Activated T-cell treated with anti-CD3 and anti-CD28 coated beads for 1 hour (primary cell): ENCODE results near the gene KCTD19.
A peak's percentile ranks its signal among the peaks of the same experiment; 100 is the strongest.
"Not testable (repeated sequence)": the region's sequence is repeated elsewhere in the genome, so short reads cannot be mapped to it uniquely, and the experiment has no call there.

Experiments used
- DNase-seq: peaks from one replicate; pipeline ENCODE4 v3.0.0-alpha.2; 2020; ENCODE audit warnings: low read depth

The KCTD19 gene

DNA sequence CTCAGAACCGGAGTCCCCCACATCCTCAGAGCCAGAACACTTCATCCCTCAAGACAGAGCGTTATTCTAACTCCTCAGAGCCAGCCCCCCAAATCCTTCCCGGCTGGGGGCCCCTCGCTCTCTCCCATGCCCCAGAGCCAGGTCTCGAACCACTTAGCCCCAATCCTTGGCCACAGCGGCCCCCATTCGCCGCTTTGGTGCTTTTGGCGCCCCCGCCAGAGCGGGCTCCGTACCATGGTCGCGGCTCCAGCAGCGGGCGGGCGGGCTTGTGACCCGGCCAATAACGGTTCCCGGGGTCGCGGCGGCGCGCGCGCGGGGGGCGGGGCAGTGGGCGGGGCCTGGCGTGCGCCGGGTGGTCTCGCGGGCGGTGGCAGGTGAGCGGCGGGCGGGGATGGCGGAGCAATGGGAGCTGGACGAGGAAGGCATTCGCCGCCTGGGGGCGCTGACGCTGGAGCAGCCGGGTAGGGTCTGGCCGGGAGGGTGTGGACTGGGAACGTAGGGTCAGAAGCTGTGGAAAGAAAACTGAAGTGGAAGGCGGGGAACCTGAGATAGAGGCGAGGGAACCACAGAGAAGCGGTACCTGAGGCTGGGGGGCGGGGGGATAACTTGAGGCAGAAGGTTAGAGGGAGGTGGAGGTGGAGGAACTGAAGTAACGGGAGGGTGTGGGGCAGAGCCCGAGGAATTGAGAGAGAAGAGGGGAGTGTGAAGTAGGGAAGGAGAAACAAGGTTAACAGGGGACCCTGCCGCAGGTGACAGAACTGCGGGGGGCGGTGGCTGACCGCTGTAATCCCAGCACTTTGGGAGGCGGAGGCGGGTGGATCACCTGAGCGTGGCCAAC lies at the start of gene KCTD19, which contains the start of gene LRRC36:
TSS of gene KCTD19 (minus strand) at position 270 of the 838 bp plus-strand sequence. CDS start at position 236, 34 bp downstream.
TSS of gene LRRC36 (plus strand) at position 344 of the 838 bp plus-strand sequence. CDS start at position 392, 48 bp downstream.
- DNase-seq: peak; percentile 44

DNA sequence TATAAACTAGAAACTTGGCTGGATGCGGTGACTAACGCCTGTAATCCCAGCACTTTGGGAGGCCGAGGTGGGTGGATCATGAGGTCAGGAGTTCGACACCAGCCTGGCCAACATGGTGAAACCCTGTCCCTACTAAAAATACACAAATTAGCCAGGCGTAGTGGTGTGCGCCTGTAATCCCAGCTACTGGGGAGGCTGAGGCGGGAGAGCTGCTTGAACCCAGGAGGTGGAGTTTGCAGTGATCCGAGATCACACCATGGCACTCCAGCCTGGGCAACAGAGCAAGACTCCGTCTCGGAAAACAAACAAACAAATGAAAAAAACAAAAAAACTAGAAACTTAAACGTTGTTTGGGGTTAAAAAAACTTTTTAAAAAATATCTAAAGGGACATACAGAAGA lies 49.5 kb upstream of the KCTD19 start:
- DNase-seq: not testable (repeated sequence)

DNA sequence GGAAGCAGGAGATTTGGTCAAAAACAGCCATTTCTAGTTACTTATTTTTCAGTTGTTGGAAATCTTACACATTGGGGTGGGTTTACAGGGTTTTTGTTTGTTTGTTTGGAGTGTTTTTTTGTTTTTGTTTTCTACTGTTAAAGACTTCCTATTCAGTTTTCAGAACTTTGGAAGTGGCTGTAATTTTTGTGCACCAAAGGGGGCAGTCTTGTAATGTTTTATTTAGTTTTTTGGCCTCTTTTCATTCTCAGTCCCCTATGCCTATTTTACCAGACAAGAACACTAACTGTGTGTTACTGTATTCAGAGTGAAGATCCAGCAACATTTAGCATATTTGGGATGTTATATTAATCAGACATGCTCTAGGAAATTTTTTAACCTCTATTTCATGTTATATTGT lies 46.1 kb upstream of the KCTD19 start:
- DNase-seq: no peak

DNA sequence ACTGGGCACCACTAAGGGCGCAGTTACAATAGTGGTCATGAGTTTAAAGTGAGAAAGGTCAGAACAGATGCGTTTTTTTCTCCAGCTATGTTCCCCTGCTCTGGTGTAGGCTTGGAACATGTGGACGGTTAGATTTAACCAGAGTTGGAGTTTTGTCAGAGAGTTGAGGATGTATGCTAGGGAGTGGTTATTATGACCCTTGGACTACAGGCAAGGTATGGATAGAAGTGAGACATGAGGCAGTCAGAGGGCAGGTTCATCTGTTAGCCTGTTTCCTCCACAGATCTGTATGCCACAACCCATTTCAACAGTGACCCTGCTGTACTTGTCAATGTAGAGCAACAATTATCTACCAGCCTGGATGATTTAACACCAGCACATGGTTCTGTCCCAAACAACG lies 44.1 kb upstream of the KCTD19 start:
- DNase-seq: no peak

DNA sequence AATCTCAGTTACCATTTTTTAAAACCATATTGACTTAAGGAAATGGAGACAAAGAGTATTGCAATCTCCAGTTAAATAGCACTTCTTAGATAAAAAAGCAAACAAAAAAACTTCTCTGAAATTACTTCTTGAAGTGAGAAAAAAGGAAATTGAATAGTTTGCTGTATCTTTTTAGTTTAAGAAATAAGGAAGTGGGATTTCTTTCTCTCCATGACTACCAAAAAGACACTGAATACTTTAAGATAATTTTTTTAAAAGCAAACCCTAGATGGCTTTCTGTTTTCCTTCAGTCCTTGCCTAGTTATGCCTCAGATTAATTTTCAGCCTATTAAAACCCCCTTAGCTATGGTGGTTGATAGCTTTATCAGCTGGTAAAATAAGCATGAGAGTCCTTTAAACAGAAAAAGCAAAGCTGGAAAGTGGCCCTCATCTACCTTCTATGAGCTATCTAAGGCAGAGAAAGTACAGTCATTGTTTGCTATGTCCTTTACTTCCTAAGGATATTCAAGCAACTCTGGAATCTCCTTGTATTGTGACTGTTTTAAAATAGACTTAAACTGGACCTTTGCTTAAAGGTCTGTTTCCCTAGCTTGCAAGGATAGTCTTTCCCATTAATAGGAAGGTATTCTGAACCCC lies 38.2 kb upstream of the KCTD19 start:
- DNase-seq: no peak

DNA sequence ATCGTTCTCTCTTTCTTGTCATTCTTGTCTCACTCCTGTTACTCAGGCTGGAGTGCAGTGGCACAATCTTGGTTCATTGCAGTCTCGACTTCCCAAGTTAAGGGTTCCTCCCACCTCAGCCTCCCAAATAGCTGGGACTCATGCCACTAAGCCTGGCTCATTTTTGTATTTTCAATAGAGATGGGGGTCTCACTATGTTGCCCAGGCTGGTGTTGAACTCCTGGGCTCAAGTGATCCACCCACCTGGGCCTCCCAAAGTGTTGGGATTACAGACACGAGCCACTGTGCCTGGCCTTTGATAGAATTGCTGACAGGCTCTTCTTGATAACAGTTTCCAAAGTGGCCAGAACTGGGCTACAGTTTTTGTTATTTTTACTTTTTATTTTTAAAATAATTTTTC lies 34.5 kb upstream of the KCTD19 start:
- no peak for DNase-seq

DNA sequence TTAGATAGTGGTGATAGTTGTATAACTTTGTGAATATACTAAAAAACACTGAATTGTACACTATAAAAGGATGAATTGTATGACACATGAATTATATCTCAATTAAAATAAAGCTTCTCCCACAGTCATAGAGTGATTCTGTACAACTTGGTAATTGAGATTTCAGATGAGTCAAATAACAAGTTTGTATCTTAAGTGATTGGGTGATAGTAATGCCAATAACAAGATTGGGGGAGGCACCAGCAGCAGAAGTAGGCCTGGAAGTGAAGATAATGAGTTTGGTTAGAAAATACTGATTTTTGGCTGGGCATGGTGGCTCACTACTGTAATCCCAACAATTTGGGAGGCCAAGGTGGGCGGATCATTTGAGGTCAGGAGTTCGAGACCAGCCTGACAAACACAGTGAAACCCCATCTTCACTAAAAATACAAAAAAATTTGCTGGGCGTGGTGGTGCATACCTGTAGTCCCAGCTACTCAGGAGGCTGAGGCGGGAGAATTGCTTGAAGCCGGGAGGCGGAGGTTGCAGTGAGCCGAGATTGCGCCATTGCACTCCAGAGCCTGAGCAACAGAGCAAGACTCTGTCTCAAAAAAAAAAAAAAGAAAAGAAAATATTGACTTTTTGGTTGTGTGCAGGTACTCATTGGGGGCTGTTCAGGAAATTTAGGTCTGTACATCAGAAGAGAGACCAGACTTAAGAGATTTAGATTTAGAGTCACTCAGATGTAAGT lies 33.2 kb upstream of the KCTD19 start:
- not testable (repeated sequence) for DNase-seq

DNA sequence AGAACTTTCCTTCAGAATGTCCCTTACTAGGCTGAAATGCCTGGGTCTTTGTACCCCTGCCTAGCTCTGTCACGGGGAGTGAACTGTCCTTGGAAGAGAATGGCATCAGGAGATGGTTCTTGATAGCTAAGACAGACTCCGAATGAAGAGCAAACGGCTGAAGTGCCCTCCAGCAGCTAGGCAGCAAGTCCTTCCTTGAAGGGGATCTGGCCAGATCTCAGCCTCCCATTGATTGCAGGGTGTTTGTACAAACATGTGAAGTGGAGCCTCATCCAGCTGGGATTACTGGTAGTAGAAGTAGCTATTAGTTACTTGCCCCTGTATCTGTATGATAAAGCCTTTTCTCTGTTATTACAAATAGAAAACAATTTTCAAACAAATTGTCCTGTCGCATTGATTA lies 31.0 kb upstream of the KCTD19 start:
- DNase-seq: no peak

DNA sequence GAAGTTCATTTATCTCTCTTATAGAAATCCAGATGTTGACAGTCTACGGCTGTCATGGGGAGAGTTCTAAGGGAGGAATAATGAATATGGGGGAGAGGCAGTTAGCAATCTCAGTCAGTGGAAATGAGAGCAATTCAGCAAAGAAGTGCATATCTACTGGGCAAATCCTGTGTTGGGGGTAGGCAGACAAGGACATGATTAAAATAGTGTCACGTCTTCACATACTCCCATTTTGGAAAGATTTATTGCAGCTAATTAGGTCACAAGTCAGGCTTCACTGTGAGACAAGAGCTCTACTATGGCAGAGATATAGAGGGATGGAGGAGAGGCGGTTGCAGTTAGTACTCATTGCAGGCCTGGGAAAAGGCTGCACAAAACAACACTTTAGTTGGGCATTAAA lies 29.9 kb upstream of the KCTD19 start:
- DNase-seq: no peak

DNA sequence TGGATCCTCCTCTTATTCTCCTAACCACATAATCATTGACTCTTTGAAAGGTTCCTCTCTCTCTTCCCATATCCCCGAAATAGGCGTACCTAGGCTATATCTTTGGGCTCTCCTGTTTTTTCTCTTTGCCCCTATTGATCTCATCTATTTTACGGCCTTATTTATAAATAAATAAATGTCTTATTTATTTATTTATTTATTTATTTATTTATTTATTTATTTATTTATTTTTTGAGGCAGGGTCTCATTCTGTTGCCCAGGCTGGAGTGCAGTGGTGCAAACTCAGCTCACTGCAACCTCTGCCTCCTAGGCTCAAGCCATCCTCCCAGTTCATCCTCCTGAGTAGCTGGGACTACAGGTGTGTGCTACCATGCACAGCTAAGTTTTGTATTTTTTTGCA lies 25.9 kb upstream of the KCTD19 start:
- not testable (repeated sequence) for DNase-seq

DNA sequence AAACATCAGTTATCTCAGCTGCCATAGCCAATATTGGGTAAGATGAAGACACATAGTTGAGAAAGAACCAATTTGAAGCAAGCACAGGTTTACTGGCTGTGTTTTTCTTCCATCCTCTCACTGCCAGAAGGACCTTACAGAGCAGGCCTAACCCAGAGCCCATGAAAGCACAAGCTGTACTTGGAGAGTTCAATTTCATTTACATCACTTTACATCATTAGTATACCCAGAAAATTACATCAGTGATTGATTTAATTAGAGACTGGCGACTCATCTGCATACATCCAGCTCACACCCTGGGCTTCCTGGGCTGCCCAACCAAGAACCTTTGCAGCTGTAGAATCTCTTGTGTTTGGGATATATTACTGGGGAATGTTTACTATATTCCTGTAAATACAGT lies 23.8 kb upstream of the KCTD19 start:
- DNase-seq: no peak

DNA sequence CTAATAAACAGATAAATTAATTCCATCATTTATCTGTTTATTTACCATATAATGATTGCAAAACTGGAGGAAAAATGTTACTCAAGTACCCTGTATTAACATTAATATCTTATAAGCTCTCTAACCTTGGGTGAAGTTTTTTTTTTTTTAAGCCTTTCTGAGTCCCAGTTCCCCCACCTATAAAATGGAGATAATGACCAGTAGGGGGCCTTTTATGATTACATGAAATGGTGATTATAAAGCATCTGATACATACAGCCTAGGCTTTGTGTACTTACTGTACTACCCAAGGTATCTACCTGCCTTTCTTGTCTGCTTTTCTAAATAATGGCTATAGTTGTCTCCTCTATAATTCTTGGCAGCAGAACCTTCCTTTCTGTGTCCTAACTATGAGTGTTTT lies 22.6 kb upstream of the KCTD19 start:
- no peak for DNase-seq

DNA sequence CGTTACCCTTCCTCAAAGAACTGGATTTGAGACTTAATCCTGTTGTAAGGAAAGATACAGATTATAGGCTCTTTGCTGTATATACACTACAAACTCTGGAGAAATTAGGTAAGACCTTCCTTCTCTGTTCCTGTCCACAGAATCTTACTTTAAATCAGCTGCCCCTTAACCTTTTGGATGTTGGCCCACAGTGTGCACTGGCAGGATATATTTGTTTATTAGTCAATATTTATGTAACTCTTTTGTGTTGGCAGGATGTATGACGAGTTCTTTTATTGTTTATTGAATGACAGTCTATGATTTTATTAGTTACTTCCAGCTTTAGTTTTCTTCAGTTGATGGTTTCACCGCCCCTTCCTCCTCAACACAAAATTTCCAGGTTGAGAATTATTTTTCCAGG lies 19.8 kb upstream of the KCTD19 start:
- no peak for DNase-seq

DNA sequence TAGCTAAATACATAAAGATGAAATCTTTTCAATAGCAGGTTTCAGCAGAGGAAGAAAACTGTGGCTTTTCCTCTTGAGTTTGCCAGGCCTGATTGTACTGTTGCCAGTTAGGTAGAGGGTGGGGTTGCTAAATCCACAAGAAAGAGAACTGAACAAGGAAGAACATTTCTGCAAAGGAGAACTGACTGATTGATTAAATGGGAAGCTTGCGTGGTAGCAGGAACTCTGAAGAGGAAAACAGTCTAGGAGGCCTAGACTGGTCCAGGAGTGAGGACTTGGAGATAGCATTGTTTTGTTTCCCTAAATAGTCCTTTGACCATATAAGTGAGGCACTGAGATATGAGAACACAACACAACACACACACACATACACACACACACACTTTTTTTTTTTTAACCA lies 18.9 kb upstream of the KCTD19 start:
- DNase-seq: no peak

DNA sequence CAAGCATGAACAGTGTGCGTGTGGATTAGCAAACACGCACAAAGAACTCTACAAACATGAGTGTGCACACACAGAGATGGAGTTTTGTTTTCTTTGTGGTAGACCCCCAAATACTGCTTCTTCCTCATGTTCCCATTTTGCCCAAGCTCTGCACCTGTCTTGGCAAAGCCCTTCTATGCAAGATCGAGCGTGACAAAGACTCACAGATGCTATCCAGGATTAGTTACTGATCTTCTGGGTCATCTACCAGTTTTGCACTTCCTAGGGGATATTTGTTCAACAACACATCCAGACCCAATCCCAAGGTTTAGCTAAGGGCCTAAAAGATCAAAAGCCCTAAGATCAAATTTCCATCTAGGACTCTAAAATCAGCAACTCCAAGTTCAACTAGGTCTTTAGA lies 16.1 kb upstream of the KCTD19 start:
- no peak for DNase-seq

DNA sequence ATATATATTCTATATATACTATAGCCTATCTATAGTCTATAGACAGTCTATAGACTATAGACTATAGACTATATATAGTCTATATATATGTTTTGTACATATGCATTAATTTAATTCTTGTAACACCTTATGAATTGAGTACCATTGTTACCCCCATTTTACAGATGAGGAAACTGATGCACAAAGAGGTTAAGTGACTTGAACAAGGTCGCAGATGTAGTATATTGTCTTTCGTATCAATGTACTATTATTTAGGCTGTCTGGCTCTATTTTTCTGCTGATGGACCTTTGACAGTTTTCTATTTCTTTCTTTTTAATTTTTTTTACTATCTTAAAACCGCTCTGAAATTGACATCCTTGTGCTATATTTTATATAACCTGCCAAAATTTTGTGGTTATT lies 14.7 kb upstream of the KCTD19 start:
- DNase-seq: no peak

DNA sequence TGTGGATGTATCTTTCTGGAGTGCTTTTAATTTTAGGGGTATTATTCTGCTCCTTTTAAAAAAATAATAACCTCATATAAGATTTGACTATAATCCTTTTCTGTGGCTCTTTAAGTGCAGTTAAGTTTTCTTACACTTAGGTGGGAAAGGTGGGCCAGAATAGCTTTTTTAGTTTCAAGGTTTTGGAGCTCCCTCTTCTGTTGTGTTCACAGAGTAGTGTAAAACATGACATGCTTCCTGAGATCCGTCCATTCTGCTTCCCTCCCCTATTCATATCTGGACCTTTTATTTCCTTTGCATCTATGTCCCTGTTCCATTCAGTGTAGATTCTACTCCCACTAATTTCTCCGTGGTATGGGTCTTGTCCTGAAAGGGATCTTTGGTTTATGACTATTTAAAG lies 12.9 kb upstream of the KCTD19 start:
- no peak for DNase-seq

DNA sequence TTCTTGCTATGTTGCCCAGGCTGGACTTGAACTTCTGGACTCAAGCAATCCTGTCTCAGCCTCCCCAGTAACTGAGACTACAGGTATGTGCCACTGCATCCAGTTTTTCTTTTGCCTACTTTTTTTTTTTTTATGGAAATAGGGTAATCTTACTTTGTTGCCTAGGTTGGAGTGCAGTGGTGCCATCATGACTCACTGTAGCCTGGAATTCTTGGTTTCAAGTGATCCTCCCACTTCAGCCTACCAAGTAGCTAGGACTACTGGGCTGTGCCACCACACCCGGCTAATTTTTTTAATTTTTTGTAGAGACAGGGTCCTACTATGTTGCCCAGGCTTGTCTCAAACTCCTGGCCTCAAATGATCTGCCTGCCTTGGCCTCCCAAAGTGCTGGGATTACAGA lies 10.1 kb upstream of the KCTD19 start:
- no peak for DNase-seq

DNA sequence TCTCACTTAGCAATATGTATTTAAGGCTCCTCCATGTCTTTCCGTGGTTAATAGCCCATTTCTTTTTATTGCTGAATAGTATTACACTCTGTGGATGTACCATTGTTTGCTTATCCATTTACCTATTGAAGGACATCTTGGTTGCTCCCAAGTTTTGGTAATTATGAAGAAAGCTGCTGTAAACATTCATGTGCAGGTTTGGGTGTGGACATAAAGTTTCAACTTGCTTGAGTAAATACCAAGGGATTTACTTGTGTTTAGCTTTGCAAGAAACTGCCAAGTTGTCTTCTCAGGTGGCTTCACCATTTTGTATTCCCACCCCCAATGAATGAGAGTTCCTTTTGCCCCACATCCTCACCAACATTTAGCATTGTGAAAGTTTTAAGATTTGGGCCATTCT lies 9.6 kb upstream of the KCTD19 start:
- no peak for DNase-seq

DNA sequence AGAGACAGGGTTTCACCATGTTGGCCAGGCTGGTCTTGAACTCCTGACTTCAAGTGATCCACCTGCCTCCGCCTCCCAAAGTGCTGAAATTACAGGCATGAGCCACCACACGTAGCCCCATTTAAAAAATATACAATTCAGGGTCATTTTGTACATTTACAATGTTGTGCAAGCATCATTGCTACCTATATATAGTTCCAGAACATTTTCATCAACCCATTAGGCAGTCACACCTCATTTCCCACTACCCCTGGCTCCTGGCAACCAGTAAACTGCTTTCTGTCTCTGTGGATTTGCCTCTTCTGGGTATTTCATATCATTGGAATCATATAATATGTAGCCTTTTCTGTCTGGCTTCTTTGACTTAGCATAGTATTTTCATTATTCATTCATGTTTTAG lies 6.8 kb upstream of the KCTD19 start:
- DNase-seq: no peak

DNA sequence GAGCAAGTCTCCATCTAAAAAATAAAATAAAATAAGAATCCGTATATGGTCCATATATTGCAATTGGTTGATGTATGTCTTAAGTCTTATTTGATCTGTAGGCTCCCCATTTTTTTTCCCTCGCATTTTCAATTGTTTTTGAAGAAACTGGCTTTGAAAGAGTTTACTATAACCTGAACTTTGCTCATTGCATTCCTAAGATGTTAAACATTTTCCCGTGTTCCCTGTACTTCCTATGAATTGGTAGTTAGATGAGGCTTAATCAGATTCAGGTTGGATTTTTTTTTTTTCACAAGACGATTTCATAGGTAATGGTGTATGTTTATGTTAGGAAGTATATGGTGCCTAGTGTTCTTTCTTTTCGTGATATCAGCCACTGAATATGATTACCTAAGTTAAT lies 3.4 kb upstream of the KCTD19 start:
- no peak for DNase-seq

DNA sequence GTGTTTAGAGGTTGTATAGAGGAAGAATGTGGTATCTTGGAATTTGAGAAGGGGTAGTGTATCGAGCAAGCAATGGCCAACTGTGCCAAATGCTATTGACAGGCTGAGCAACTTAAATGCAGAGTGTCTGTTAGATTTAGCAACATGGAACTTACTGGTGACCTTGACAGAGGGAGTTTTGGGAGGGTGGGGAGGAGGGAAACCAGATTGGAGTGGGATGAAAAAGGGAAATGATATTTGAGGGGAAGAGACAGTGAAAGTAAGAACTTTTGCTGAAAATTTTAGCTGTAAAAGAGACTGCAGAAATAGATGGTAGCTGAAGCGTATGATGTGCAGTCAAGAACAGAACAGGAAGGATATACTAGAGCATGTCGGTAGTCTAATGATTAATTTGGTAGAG lies 1.2 kb upstream of the KCTD19 start:
- no peak for DNase-seq

DNA sequence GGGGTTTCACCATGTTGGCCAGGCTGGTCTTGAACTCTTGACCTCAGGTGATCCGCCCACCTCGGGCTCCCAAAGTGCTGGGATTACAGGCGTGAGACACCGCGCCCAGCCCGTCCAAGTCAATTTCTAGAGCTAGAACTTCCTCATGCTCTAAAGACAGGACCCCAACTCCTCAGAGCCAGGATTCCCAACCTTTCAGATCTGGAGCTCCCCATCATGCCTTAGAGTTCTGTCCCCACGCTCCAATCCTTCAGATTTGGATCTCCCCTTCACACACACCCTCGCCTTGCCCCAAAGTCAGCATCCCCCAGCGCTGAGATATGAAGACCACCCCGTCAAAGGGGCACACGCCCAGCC lies 448 bp downstream of the KCTD19 start:
- no peak for DNase-seq
